Activated effector memory CD4-positive, alpha-beta T cell treated with Interleukin-2 at 50 U/mL for 16 hours (primary cell): ENCODE results near the gene NOP14.
"Not testable (repeated sequence)": the region's sequence is repeated elsewhere in the genome, so short reads cannot be mapped to it uniquely, and the experiment has no call there.

Experiments
- DNase-seq: peaks from one replicate; pipeline ENCODE4 v3.0.0-alpha.2; 2020

Gene NOP14

GRCh38 chr4:2961421-2961810, 1.8 kb downstream of the NOP14 start:
- no peak for DNase-seq

- DNase-seq = not testable (repeated sequence)
These were observed 2.8 kb downstream of the NOP14 start for GRCh38 chr4:2960450-2960849.

DNA sequence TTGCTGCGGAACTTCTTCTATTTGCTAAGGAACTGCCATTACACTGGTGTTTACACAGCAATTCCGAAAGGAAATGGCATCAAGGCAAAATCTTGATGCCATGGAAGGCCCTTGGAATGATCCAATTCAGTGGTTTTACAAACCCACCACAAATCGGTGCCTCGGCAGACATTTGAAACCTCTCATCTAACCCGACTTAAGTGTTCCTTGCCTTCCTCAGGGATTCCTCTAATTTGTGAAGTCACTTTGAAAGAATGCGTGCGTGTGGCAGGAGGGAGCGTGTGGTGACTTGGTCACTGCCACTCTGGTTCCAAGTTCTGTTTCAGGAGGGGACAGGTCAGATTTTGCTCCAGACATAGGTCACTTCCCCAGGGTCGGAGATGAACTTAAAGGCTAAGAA, 4.8 kb downstream of the NOP14 start:
- no peak for DNase-seq

GRCh38 chr4:2955186-2956044, 7.8 kb downstream of the NOP14 start:
- DNase-seq = not testable (repeated sequence)

DNA sequence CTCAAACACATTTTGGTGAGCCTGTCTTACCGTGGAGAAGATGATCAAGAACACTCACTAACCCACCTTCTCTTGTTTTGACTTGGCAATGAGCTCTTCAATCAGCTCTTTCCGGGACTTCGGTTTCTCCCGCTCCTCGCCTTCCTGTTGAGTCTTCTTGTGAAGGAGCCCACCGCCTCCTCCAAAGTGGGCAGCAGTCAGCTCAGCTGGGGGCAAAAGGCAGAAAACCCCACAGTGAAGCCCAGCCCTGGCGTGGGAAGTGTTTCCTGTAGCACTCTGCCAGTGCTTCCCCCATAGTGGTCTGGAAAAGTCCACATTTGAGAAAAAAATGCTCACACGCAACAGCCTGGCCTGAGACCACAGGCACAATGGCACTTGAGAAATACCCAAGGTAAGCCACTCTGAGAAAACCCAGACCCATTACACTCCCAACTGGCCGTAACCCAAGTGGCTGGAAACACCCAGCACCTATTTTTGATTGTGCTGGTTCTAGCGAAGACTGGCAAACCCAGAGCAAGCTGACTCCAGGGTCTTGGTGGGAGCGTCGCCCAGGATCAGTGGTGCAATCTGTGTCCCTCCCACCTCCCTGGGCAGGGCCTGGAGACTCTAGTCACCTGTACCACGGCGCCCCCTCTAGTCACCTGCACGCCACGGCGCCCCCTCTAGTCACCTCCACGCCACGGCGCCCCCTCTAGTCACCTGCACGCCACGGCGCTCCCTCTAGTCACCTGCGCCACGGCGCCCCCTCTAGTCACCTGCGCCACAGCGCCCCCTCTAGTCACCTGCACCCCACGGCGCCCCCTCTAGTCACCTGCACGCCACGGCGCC, 8.6 kb downstream of the NOP14 start:
- DNase-seq = no peak

DNA sequence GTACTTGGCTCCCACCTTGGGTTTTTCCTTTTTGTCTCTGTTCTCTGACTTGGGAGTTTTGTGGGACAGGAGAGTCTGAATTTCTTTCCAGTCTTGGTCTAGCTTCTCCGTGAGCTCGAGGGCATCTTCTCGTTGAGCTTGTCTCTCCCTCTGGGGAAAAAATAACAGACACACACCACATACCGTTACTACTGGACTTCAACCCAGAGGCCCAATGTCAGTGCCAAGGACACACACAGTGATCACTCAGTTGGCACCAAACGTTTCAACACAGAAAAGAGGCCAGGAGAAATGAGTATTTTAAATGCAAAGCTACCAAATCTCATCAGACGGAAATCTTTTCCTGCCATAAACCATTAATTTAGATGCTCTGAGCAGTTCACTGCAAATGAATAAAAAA, 9.7 kb downstream of the NOP14 start:
- no peak for DNase-seq

DNA sequence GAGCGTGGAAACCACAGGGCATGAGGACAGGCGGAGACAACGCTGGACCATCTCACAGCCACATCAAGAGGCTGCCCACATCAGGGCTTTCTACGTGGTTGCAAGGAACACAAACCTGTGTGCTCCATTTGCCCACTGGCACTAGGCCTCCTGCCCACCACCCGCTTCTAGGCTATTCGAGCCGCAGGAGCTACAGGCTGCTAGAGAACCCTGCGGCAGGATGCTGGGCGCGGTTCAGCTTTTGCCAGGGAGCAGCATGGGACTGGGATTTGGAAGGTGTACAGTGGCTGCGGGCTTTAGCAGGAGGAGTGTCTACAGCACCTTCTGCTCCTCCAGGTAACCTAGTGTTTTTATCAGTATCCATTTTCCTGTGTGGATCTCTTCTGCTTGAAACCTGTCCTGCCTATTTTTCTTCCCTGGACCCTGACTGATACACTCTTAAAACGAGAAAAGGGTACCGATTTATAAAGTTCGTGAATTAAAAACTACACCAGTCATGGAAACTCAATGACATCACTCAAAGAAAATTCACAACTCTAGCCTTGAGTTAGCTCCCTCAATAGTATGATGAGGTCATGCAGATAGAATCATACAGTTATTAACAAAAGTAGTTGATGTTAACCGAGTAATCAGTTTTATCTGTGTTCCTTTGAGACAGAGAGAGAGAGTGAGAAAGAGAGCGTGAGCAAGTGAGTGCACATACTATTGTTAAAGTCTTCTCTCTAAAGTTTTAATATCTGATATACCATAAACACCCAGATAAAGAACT, 12.8 kb downstream of the NOP14 start:
- no peak for DNase-seq

DNA sequence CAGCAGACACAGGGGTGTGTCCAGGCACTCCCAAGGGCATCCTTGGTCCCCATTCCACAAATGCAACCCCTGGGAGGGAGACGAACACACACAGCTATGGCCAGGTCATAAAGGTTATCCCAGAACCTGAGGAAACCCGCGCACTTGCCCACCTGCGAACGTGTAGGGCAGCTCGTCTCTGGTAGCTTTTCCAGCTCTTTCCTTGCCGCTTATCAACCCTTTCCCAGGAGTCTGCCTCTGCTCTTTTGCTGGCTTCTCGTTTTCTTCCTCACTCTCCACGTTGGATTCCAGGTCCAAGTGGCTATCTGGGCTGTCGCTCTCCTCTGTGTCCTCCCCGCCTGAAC, 13.5 kb downstream of the NOP14 start:
- no peak for DNase-seq

GRCh38 chr4:2948895-2949781, 14.1 kb downstream of the NOP14 start:
- no peak for DNase-seq

- no peak for DNase-seq
These were observed 15.3 kb downstream of the NOP14 start for GRCh38 chr4:2947926-2948325.

- no peak for DNase-seq
These were observed 16.2 kb downstream of the NOP14 start for GRCh38 chr4:2946812-2947600.

GRCh38 chr4:2945619-2946604, 17.3 kb downstream of the NOP14 start:
- not testable (repeated sequence) for DNase-seq

- DNase-seq = no peak
These were observed 18.4 kb downstream of the NOP14 start for GRCh38 chr4:2944586-2945526.

DNA sequence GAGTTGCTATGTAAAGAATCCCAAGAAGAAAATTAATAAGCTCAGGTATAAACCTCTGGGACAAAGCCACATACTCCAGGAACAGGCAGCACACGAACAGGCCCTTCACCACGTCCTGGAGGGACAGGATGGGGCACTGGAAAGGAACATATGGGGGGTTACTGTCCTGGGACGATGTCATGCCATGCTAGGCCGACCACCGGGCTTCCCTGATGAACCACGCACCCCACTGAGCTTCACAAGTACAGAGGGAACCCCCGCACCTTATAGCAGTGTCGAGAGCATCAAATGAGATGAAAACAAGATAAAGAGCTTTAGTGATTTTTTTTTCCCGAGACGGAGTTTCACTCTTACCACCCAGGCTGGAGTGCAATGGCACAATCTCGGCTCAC, 19.1 kb downstream of the NOP14 start:
- DNase-seq = no peak

DNA sequence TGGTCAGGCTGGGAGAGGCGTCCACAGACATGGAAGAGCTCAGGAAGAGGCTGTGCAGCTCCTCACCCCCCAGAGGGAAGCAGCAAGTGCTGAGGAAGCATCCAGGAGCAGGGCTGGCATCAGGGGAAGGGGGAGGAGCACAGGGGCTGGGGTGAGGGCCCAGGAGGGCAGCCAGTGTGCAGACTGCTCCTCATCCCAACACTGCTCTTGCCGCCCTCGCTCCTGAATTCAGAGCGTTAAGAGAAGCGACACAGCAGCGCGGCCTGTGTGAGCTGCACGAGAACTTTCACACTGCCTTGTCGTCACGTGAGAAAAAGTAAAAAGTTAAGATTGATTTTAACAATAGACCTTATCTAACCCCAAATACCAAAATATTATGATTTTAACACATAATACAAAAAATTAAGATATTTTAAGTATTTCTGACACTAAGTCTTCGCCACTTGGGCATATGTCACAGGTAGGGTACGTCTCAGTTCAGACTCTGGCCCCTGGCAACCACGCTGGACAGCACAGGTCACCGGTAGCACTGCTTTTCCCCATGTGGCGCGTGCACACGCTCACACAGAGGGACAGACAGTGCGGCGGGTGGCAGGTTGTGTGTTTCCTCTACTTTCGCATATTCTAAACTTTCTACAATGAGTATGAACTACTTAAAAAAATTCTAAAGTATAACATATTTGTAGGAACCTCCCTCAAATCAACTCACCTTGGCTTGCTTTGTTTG, 19.7 kb downstream of the NOP14 start:
- no peak for DNase-seq

DNA sequence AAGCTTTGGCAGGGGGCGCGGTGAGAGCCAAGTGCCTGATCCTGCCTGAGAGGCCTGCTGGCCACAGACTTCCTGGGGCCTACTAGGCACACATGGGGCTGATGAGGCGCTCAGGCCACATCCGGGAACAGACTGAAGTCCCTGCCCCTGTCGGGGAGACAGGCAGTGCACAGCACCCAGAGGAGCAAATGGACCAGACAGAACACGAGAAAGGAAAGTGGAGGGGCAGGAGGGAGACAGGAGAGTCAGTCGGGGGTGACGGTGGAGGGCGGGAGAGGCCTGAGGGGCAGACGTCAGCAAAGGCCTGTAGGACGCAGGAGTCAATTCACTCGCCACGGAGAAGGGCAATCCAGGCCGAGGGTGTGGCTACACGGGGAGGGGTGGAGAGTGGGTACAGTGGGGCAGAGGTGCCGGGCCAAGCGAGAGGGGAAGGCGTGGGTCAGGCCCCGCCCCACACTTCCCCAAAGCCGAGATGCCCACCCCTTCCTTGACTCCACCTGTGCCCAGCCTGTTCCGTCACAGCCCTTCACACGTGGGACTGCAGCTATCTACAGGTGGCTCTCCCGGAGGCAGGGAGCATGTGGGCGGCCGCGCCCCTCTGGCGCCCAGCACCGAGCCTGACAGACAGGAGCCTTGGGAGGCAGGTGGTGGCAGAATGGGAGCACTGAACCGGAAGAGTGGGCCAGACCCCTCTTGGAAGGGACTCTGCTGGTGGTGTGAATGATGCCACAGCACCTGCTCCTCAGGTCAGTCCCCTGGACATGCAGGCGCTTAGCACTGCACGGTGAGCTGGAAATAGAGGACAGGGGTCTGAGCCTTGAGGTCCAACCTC, 20.5 kb downstream of the NOP14 start:
- no peak for DNase-seq

GRCh38 chr4:2942037-2942531, 21.1 kb downstream of the NOP14 start:
- no peak for DNase-seq
